Kidney capillary endothelial cell (primary cell): ENCODE measurements around the gene PXYLP1.

ENCODE experiments used
- DNase-seq: peaks from one replicate; pipeline ENCODE4 v3.0.0-alpha.2; 2018; ENCODE audit warnings: low spot score

The PXYLP1 gene

GRCh38 chr3:141328286-141329166, 96.9 kb downstream of the PXYLP1 start:
- DNase-seq: no peak

GRCh38 chr3:141330235-141330634, 98.6 kb downstream of the PXYLP1 start:
- no peak for DNase-seq

- no peak for DNase-seq
Observed at GRCh38 chr3:141330718-141331376, 99.2 kb downstream of the PXYLP1 start.

GRCh38 chr3:141331377-141332318, 100.0 kb downstream of the PXYLP1 start:
- peak; percentile 99 for DNase-seq

GRCh38 chr3:141332416-141332815, 100.8 kb downstream of the PXYLP1 start:
- DNase-seq: no peak

- DNase-seq: no peak
Observed at GRCh38 chr3:141333836-141334626, 102.4 kb downstream of the PXYLP1 start.

- DNase-seq: no peak
Observed at GRCh38 chr3:141334627-141335250, 103.1 kb downstream of the PXYLP1 start.

- DNase-seq: no peak
Observed at GRCh38 chr3:141335531-141336061, 104.0 kb downstream of the PXYLP1 start.

- peak; percentile 91 for DNase-seq
Observed at GRCh38 chr3:141336672-141337522, 105.3 kb downstream of the PXYLP1 start.

GRCh38 chr3:141337523-141337854, 105.9 kb downstream of the PXYLP1 start:
- no peak for DNase-seq

- DNase-seq: no peak
Observed at GRCh38 chr3:141337991-141338390, 106.4 kb downstream of the PXYLP1 start.

- no peak for DNase-seq
Observed at GRCh38 chr3:141338881-141339280, 107.3 kb downstream of the PXYLP1 start.

- no peak for DNase-seq
Observed at GRCh38 chr3:141341536-141341935, 109.9 kb downstream of the PXYLP1 start.

GRCh38 chr3:141342386-141342785, 110.8 kb downstream of the PXYLP1 start:
- no peak for DNase-seq

GRCh38 chr3:141343077-141343476, 111.5 kb downstream of the PXYLP1 start:
- no peak for DNase-seq

- DNase-seq: no peak
Observed at GRCh38 chr3:141343865-141344271, 112.2 kb downstream of the PXYLP1 start.
